GM12864 (cell line): ENCODE measurements around the gene CCNB3.

Experiments
- DNase-seq: peaks from one replicate; pipeline ENCODE4 v3.0.0-alpha.2; 2011; ENCODE audit warnings: low read depth
- H3K4me3 ChIP-seq: 2 replicates; pipeline ENCODE4 v1.5.1; 2011; ENCODE audit warnings: mild to moderate bottlenecking, low read depth, low read length, control low read depth
- CTCF ChIP-seq: IDR thresholded peaks from 2 replicates; pipeline ENCODE4 v1.5.1; 2011; ENCODE audit warnings: low read depth, mild to moderate bottlenecking, moderate library complexity, low read length, control low read depth, inconsistent platforms; ENCODE audit errors: missing control alignments

Gene CCNB3

DNA sequence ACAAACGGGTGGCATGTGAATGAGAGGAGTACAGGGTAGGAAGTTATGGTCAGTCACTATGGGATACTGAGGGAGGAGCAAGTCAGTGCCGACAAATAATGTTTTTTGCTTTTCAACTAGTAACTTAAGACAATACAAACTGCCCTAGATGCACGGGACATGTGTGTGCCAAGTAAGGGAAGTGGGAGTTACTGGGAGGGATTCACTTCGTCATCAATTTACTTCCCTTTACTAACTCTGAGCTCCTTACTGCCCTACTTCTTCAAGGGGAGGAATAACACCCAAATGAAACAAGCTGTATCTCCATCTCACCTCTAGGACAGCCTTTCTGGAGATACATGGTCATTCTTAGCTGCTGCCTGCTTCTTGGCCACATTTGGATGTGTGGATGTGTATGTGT is 168.4 kb downstream of the CCNB3 start:
- no peak overlapping the region for H3K4me3 ChIP-seq
- no peak for DNase-seq
- no peak for TF ChIP-seq CTCF

- DNase-seq = no peak
- H3K4me3 ChIP-seq = no peak overlapping the region
- TF ChIP-seq CTCF = no peak
Observed at GRCh38 chrX:50375481-50376267, 171.1 kb downstream of the CCNB3 start.

DNA sequence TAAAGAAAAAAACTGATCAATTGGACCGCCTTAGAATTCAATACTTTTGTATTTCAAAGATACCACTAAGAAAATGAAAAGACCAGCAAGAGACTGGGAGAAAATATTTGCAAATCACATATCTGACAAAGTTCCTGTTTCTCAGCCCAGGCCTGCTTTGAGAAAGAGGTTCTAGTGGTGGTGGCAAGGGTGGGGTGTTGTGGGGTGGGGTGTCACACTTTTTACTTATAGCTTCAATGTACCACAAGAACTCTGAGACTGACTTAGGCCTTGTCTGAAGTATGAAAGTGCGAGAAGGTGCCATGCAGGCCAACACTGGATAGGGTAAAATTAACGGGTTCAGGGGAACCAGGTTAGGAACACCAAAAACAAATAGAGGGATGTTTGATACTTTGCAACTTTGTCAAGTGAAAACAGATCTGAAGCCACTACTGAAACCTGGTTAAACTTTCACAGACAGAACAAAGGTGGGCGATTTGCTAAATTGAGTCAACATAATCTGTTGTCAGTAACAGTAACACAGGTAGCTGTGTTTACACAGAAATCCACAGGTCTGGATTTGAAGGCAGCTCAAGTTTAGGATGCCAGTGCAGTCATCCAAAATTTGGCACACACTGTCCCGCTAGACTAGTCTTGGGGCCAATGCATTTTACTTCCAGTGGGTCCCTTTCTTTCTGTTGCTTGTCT is 177.3 kb downstream of the CCNB3 start:
- H3K4me3 ChIP-seq = no peak overlapping the region
- no peak for DNase-seq
- TF ChIP-seq CTCF = no peak

DNA sequence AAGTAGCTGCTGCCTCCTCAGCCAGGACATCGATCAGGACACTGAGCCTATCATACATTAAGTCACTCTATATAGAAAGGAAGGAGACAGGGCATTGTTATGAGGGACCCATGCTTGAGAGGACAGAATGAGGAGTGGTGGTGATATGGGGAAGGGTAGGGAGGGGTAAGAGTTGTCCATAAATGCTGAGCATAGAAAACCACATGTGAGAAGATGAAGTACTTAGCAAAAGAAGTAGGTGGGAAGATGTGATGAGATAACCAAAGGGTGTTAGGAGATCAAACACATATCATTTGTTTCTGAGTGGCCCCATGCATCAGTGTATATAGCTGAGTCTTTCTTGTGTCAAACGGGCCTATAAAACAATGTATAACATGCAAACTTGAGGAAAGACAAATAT is 182.0 kb downstream of the CCNB3 start:
- H3K4me3 ChIP-seq = no peak overlapping the region
- DNase-seq = no peak
- TF ChIP-seq CTCF = no peak

GRCh38 chrX:50393902-50394301 is 189.3 kb downstream of the CCNB3 start:
- no peak for DNase-seq
- no peak for TF ChIP-seq CTCF
- no peak overlapping the region for H3K4me3 ChIP-seq
